NCI-H460 (cell line): ENCODE measurements around the gene LRMDA. TPM values are rescaled to one million over a fixed set of nuclear protein-coding genes. Genes with fewer than 3 reads are reported as not detected.

ENCODE experiments used
- DNase-seq: peaks from one replicate; pipeline ENCODE4 v3.0.0-alpha.2; 2016; ENCODE audit warnings: low read depth; ENCODE audit errors: extremely low read depth
- total RNA-seq: library from RNA; depleted of rRNA; stranded (reverse); fragments of >200 nt; shearing (Covaris generic); gene quantifications from 2 replicates; pipeline ENCODE4 v1.2.3, GENCODE V29; 2014

Gene LRMDA
- total RNA-seq, 1 experiment from 2014 or later, result 0.99 TPM

DNA sequence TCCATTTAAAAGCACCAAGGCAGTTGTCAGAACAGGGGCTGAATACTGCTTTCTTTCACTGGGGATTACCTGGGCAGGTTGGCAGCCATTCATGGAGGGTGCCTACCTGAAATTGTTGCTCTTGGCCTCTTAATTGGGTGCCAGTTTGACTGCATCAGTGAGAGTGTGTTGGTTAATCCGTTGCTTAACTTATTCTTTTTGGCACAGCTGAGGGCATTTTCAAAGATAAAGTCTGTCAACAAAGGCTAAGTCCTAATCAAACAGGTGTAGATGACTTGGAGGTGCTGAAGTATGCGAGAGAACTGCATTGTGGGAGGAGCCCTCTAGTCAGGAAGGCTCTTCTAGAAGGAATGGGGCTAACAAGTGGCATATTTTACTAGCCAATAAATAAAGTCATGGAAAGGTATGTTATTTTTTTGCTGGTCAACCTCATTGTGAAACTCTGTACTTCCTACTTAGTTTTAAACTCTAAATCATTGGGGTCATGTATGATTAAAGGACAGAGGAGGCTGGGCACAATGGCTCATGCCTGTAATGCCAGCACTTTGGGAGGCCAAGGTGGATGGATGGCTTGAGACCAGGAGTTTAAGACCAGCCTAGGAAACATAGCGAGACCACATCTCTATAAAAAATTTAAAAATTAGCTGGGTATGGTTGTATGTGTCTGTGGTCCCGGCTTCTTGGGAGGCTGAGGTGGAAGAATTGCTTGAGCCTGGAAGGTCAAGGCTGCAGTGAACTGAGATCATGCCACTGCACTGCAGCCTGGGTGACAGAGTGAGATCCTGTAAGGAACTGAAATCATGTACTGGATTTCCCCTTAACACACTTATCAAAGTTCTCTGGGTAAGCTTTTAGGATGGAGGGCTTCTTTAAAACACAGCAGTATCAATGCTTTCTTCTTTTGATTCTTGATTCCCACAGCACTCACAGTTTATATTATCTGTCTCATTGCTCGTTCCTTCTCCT is 134.1 kb downstream of the LRMDA start:
- DNase-seq, result no peak

DNA sequence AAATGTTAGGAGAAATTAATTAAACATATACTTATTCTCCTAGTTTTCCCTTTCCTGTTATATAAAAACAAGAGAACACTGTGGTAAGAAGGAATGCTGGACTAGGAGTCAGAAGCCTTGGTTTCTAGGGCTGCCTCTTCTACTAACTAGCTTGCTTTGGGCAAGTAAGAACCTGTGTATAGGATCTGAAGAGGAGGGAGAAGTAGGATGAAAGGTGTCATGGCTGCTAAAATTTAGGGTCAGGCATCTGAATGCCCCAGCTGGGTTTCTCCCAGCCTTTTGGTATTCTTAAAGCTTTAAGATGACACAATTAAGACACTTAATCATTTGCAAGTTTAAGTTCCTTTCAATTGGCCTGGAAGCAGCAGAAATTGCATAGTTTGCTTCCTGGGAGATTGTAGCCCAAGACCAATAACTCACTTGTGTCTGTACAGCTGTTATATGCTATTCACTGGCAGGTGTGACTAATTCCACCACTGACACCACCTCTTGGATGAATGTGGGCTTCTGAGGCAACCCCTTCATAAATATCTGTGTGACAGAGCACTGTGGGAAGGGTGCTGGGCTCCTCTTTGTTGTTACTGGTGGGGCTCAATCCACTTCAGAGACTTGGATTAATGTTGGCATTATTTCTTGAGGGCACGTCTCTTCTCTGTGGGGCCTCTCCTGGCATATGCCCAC is 137.2 kb downstream of the LRMDA start:
- no peak for DNase-seq

DNA sequence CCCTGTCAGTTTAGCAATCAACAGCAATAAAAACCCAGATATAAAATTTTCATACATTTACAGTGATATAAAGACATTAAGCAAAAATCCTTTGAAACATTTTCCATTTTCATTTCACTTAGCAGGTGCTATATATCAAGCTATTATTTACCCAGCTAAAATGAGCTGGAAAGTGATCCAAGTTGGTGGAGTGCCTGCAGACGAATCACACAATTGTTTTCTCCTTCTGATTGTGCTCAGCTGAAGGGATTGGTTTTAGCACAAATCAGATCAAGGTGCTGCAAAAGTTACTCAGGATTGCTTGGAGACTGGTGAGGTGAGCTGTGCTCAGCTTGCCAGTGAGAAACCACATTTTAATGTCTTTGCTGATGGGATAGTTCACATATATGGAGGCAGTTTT is 138.1 kb downstream of the LRMDA start:
- no peak for DNase-seq

DNA sequence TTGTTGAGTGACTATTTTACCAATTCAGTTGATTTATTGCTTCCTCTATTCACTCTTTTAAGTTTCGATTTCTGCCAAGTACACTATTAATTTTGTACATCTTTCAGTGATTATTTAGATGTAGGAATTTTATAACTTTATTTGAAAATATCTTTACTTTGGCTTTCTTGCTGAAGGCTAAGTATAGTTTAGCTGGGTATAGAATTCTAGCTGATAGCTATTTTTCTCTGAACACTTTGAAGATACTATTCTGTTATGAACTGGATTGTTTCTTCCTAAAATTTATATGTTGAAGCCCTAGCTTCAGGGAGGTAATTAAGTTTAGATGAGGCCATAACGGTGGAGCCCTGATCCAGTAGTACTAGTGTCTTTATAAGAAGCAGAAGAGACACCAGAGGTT is 141.1 kb downstream of the LRMDA start:
- no peak for DNase-seq

DNA sequence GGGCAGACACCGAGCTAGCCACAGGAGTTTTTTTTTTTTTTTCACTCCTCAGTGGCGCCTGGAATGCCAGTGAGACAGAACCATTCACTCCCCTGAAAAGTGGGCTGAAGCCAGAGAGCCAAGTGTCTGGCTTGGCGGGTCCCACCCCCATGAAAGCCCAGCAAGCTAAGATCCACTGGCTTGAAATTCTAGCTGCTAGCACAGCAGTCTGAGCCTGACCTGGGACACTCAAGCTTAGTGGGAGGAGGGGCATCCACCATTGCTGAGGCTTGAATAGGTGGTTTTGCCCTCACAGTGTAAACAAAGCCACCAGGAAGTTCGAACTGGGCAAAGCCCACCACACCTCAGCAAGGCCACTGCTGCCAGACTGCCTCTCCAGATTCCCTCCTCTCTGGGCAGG is 144.5 kb downstream of the LRMDA start:
- no peak for DNase-seq

DNA sequence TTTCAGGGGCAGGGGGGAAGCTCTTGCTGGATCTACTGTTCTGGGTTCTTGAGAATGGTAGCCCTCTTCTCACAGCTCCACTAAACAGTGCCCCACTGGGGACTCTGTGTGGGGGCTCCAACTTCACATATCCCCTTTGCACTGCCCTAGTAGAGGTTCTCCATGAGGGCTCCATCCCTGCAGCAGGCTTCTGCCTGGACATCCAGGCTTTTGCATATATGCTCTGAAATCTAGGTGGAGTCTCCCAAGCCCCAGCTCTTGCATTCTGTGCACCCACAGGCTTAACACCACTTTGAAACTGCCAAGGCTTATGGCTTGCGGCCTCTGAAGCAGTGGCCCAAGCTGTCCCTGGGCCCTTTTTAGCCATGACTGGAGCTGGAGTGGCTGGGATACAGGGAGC is 150.7 kb downstream of the LRMDA start:
- DNase-seq, result no peak

DNA sequence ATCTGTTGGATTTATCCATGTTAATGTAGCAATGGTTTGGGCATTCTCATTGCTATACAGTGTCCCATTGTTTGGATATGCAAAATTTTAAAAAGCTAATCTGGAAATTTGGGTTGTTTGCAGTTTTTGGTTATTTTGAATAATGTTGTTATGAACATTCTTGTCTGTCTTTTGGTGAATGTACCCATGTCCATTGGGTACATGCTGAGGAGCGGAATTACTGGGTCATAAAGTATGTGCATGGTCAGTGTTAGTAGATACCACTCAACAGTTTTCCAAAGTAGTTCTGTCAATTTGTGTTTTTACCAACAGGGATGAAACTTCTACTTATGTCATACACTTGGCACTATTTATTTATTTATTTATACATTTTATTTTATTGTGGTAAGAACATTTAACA is 153.9 kb downstream of the LRMDA start:
- no peak for DNase-seq

DNA sequence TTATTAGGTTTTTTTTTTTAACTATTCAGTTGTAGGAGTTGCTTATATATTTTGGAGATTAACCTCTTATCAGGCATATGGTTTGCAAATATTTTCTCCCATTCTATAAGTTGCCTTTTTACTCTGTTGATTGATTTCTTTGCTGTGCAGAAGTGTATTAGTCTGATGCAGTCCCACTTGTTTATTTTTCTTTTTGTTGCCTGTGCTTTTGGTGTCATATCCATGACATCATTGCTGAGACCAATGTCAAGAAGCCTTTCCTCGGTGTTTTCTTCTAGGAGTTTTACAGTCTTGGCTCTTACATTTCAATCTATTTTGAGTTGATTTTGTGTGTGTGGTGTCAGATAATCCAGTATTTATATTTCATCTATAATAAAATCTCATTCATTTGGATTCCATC is 155.4 kb downstream of the LRMDA start:
- no peak for DNase-seq

DNA sequence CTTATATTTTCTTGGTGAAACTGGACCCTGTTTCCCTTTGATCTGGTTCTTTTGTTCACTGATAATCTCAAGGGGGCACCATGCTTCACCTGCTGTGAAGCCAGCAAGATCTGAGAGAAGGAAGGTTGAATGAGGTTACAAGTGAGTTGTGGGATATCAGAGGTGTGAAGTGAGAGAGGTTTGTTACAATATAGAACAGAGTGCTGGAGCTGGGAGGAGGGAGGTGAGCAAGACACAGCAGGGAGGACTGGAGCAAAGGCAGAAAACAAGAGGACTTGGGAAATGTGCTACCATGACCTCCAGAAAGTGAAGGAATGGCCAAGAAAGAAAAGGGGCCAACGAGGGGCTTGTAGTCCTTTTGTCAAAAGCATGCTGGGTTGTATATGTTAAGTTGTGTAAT is 156.6 kb downstream of the LRMDA start:
- DNase-seq, result no peak

DNA sequence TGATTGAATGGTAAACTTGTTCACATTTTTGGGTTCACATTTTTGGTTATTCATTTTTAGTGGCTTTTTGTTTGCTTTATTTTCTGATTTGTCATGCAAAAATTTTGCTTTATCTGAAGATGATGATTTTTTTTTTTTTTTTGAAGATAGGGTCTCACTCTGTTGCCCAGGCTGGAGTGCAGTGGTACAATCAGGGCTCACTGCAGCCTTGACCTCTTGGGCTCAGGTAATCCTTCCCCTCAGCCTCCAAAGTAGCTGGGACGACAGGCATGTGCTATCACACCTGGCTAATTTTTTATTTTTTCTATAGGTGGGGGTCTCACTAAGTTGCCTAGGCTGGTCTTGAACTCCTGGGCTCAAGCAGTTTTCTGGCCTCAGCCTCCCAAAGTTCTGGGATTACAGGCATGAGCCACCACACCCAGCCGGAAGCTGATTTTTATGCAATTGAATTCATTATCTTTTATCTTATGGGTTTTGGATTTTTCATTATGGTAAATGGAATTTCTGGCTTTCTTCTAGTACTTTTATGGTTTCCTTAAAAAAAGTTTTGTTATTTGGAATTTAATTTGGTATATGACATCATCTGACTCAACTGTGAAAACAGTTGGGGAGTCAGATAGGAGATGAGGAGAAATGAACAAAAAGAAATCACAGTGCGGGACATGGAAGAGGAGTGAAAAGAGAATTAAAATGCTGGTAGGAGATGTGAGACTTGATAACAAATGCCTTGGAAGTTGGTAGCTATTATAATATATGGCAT is 158.7 kb downstream of the LRMDA start:
- no peak for DNase-seq

DNA sequence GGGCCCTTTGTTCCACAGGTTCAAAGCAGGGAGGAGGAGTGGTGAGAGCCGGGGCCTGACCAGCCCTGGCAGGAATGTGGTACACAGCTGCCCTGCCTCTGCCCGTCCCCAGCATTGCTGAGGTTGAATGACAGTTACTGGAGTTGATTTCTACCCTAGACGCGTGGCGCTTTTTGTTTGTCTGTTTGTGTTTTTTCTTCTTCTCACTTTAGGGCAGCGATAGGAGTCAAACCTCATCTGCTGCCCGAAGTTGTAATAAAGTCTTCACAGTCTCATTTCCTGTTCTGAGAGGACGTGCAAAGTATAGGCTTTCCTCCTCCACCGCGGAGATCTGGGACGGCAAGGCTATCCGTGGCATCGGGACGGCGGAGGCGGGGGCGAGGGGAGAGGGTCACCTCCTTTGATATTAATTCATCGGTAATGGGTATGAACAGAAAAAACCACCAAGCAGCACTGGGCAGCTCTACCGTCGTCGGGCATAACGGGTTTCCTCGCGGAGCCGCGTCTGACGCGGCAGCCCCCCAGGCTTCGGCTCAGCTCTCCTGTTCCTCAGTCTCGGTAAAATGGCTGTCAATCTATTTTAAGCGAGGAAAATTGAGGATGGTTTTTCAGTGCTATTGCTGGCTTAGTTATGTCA is 160.8 kb downstream of the LRMDA start:
- no peak for DNase-seq

DNA sequence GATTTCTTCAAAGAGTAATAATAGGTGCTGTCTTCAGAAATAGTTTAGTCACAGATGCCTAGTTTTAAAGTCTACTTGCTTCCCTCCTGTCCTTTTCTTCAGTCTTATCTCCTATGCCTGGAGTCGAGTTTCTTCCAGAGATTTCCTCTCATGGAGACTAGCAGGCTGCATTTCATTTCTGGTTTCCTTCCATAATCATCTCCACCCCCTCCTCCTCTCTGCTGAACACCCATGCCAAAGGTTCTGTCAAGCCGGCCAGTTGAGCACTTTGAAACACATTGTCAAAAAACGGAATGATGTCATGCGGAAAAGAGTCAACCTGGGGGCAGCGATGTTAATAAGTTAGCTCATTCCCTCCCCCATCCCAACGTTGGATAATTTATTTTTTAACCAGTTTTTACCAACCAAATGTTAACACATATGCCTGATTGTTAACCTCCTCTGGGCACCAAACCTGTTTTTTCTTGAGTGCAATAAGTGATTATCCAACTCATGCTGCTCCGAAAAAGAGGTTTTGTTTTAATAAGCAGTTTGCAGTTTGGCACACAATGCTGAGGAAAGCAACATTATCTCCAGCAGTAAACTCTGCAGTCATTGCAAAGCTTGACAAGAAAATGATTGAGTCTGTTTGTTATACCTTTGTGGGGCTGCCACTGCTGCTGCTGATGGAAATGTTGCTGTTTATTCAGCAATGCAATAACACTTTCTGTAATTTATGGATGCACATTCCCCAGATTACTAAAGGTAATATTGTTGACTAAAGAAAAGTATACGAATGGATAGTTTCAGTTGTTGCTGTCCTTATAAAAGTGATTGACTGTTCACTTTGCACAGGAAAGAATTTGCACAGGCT is 161.6 kb downstream of the LRMDA start:
- DNase-seq, result no peak

DNA sequence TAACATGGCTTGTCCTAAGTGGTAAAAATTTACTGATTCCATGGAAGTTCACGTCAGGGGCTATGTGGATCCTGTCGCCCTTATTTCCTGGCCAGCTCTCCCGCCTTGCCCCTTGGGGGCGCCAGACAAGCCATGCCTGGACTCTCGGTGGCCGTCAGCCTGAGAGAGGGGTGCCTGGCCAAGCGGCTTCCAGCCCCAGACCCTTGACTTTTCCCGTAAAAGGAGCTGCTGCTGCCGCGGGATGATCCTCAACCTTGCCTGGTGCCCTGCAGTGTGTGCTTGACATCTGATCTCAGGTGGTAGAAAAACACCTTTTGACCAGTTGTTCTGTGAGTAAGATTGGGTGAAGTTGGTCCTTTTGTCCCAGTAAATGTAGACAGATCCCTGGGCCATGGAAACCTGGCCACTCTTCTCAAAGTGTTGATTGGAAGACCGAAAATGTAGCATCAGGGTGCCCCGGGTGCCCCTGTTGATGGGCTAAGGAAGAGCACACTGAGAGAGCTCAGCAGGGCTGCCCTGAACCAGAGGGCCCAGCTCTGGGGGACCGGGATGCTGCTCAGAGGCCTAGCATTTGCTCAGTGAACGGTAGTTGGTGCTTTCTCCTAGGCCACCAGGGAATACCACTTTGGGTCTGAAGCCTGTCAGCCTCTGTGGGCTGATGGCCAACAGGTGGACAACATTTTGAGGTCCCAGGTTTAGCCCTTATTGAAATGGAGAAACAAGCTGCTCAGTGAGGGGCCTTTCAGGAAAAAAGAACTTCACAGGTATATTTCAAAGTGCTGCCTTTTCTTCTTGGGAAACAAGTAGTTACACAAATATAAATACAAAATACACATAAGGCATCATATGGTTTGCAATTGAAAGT is 162.5 kb downstream of the LRMDA start:
- DNase-seq, result no peak

DNA sequence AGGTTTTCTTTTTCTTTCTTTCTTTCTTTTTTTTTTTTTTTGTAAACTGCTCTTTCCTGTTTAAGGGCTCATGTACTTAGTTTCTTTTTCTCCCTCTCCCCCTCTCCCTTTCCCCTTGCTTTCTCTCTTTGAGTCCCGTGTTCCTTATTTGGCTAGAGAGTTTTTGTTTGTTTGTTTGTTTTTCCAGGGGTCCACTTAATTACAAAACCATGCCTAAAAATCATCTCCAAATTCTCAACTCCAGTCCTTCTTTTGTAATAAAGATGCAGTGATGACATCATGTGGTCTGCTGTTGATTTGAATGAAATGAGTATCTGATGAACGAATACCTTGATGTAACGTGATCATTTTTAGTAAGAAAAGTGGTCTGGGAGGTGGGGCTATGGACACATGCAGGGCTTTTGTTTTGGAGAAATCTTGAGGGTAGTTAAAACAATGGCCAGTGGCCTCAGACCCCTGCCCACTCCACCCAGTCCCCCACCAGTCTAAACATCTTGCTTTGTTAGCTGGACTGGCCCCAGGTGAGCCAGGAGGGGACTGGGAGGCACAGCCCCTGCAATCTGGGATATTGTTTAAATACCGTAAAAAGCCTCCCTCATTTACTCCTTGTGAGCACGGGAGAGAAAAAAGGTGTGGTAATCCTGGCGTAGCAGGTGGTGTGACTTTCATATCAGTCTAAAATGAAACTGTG is 165.7 kb downstream of the LRMDA start:
- DNase-seq, result no peak

DNA sequence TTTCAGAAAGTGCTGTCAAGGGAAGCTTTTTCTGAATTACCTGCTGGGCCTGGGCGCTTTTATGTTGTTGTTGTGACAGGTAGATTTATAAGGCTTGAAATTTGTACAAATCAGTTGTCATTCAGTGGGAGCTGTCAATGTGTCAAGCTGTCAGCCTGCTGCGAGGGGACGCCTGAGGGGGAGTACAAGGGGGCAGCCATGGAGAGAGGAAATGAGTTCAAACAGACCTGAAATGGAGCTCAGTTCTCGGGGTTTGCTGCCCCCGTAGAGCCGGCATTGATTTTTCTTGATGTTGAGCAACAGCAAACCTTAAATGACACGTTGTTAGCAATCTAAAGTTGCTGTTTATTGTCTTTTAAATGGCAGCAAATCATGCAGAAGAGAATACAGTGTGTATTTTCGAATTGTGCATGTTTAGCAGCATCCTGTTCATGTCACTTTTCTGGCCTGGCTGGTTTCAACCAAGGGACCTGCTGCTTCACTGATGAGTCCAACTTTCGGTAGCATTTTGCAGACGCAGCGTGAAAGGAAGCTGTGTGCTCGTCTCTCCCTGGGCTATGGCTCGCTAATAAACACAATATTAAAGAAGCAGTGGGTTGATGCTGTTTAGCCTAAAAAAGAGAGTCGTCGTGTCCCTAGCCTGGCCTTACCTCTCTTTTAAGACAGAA is 166.5 kb downstream of the LRMDA start:
- DNase-seq, result no peak

DNA sequence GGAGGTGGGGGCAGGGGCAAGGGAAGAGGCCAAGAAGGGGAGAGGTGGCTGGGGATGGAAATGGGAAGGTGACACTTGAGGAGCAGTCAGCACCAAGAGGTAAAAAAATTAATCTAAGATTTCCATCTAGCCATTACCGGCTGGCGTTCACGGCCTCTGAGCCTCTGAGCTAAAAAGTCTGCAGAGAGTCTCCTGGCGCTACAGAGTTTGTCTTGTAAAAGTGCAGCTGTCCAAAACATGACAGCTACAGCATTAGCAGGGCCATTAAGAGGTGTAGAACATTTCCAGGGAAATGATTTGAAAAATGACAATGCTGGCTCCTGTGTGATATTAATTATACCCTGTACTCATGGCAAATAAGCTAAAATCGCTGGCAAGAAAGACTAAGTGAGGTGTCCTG is 167.6 kb downstream of the LRMDA start:
- no peak for DNase-seq

DNA sequence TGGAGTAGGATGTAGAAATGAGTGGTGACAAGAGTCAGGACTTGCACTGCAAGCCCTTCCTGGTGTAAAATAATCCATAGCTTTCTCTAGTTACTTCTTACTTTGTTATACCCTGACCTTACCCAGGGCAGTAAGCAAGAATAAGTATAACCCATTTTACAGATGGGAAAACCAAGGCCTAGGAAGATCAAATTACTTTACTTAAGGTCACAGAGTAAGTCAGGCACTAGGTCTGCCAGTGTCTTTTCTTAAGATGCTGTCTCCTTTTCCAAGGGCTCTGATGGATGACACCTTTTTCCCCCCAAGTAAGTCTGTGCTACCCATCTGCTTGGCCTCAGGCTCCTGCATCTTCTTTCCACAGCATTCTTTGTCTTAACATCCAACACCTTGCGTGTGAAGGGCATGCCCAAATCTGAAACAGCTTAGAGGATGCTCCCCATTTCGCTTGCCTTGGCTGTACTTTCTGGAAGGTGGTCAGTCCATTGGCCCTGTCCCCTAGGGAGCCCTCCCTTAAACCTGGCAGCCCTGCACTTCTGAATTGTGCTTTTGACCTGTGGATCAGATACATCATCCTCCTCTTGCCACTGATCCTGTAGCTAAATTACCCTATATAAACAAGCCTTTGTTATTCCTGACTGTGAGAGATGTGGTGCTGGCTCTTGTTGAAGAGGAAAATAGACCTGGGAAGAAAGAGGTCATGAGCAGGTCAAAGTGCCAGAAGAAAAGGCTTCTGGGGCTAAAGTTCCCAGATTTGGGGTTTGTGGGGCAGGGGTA is 168.6 kb downstream of the LRMDA start:
- no peak for DNase-seq
